ENCODE data around the gene RXRB.

RXRB gene

DNA sequence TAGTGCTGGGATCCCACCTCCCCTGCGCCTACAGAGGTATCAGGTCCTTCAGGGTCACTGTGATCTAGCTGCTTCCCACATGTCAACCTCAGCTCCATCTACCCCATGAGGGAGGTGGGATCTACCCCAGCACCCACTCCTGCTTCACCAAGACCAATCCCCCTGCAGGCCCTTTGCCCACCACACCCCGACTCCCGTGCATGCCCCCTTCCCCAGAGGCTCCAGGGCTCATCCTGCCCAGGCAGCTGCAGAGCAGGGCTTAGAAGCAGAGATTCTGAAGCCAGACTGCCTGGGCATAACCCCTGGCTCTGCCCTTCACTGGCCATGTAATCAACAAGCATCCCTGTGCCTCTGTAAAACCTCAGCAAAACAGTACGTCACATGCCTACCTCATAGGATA lies 25.7 kb downstream of the RXRB start:
- DNase-seq: no peak

DNA sequence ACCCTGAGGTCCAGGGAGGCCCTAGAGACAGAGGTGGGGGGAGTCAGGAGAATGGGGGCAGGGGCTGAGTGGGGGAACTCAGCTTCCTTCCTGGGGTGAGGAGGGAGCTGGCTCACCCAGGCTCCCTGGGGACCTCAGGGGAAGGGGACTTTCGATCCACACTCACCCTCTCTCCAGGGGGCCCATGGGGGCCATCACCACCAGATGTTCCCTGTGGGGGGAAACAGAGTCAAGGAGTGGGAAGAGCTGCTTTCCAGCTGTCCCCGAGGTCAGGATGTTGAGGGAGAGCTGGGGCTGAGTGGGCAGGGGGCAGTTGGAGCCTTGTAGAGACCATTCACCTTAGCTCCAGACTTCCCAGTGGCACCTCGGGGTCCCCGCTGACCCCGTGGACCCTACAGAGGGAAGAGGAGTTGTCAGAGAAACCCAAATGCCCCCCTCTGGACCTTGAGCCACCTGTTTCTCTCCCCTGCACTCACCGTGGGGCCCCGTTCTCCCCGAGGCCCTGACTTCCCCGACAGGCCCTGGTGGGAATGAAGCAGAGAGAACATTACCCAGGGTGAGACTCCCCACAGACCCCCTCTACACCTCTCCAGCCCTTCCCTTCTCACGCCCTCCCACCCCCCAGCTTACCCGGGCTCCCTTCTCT lies 26.8 kb downstream of the RXRB start:
- no peak for DNase-seq

DNA sequence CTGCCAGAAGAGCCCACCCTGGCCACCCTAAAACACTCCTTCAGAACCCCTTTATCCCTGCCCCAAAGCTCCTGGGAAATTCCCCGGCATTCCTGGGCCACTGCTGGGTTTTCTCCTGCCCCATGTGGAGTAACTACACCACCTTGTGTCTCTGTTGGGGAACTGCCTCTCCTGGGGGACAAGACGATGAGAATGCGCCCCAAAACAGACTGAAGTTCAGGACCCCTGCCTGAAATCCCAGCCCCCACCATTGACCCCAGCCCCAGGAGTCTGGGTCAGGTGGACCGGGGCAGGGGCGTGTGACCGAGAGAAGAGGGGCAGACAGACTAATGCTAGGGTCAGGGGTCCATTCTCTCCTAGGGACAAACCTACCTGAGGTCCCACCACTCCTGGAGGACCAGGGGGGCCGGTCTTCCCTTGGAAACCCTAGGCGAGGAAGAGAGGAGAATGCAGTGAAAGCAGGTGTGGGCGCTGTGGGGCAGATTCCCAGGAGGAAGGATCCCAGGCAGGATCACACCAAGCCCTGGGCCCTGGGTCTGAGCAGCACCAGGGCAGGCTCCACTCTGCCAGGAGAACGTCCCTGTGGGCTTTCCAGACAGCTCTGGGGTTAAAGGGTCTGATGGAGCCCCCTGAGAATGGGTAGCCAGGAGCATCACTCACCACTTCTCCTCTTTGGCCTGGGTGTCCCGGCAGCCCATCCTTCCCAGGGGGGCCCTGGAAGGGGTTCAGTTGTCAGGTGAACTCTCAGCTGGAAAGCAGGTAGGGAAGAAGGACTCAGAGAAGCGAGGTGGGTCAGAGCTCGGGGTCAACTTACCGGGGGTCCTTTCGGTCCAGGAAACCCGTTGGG lies 27.6 kb downstream of the RXRB start:
- DNase-seq: peak in 1 of 2 donors; percentile 52

DNA sequence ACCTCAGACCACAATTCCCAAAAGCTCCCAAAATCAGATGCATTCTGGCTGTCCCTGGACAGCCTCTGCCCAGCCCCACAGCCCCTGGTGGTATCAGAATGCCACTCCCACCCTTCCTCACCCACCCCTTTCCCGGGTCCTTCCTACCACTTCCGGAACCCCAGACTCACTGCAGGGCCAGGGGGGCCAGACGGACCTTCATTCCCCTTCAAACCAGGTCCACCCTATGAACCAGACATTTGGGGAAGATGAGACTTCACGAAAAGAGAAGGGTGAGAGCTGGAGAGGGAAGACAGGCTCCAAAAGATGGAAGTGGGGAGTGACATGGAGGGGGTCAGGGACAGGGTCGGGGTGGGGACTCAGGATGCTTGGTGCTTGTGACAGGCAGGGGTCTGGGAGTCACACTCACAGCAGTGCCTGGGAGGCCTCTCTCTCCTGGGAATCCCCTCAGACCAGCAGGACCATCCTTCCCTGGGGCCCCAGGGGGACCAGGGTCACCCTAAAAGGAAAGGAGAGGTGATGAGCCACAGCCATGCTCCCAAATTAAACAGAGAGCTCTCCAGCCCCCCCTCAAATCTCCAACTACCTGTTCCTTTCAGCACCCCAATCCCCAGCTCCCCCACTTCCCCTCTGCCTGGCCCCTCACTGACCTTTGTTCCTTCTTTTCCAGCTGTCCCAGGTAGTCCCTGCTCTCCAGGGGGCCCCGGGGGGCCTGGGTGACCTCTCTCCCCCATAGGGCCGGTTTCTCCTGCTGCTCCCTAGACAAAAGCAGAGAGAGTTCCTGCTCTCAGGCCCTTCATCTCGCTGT lies 28.4 kb downstream of the RXRB start:
- no peak for DNase-seq

DNA sequence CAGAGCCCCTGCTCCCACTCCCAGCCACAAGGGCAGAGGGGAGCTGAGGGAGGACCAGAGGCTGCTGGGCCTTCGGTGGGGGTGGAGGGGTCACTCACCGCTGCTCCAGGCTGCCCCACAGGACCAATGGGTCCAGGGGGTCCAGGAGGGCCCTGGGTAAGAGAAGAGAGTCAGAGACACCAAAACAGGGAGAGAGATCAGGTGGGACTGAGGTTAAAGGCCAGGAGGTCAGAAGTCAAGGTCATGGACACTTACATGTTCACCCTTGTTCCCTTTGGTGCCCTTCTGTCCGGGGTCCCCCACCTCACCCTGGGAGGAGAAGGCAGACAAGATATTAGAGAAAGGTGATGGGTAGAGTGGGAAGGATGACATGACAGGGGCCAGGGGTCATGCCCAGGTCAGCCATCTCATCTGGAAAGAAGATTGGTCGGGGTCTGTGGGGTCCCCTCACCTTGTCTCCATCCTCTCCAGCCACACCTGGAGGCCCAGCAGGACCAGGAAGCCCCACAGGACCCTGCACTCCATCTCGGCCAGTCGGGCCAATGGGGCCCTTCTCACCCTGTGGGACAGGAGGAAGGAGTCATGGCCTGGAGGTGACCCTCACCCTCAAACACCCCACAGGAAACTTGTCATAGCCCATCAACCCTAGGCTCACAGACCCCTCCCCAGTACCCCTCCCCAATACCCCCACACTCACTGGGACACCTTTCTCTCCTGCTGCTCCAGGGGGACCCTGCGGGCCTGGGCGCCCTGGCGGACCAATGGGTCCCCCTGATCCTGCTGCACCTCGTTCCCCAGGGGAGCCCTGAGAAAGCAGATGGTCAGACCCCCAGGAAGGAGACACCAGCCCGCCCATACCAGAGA lies 29.2 kb downstream of the RXRB start:
- no peak for DNase-seq

DNA sequence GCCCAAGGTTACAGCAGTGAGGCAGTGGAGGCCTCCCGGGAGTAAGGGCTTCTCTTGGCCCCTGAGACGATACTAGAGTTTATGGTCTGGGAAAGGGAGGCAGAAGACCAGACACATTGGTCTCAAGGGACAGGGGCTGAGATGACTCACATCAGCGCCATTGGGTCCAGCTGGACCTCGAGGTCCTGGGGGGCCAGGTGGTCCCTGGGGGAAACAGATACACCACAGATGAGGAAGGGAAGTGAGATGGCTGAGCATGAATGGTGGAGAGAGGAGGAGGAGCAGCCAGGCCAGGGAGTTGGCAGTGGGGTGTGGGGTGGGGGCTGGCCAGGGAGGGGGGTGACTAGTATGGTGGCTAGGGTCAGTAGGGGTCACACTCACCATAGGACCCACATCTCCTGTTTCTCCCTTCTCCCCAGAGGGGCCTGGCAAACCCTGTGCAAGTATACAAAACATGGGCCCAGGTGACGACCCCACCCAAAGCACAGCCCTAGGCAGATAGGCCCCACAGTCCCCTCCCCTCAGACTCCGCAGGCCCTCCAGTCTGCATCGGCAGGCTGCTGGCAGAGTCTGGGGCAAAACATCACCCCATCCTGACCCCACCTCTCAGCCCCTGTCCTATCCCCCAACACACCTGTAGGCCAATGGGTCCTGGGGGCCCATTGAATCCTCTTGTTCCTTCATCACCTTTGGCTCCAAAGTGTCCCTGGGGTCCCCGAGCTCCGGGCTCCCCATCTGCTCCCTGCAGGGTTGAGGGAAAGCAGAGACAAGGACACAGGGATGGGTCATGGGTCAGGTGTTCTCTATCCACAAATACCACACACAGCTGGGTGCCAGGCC lies 30.1 kb downstream of the RXRB start:
- DNase-seq: no peak

DNA sequence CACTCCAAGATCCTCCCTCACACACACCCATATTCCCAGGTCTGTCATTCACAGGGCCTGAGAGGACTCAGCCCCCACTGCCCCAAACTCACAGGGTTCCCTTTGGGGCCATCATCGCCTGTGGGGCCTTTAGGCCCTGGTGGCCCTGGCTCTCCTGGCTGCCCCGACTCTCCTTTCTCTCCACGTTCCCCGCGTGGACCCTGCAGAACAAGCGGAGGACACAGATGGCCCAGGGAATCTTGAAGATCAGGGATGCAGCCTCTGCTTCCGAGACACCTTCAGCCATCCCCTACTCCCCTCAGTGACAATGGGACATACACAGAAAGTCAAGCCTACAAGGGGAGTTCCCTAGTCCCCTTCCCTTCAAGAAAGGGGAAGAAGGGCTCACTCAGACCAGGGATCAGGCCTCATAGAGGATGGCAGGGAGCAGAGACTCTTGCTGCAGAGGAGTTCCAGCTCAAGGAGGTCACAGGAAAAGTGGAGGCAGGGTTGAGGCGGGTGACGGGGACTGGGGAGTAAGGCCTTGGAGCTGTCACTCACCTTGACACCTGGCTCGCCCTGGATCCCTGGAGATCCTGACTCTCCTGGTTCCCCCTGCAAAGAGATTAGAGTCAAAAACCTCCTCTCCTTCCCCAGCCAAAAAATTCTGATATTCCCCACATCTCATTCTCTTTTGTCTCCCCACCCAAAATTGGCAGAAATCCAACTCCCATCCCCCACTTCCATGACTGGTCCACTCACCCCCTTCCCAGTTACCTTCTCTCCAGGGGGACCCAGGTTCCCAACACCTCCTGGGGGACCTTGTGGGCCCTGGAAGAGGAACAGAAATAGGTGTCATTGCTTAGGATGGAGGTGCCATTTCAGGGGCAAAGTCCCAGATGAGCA lies 30.9 kb downstream of the RXRB start:
- peak; percentile 14 to 23 for DNase-seq

DNA sequence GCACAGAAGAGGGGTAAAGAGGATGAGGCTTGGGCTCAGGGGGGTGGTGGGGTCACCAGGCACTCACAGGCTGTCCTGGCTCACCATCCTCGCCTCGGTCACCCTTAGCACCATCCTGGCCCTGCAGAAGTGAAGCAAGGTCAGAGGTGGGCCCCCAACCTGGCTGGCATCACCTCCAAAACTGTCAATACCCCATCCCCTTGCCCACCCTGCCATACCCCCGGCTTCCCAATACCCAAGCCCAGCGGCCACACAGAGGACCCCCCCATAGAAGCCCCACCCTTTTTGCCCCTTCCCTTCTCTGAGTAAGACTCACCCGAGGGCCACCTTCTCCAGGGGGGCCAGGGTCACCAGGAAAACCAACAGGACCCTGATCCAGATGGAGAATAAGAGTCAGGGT lies 31.8 kb downstream of the RXRB start:
- no peak for DNase-seq

DNA sequence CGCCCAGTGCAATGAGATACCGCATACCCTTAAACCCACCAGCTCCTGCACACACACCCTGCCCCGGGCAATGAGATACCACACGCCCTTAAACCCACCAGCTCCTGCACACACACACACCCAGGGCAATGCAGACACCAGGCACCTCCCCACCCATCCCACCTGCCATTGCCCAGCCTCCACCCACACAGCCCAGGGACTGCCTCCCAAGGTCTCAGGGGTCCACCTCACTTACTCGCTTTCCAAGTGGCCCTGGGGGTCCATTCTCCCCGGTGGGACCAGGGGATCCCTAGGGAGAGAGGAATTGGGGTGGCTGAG lies 32.2 kb downstream of the RXRB start:
- DNase-seq: no peak

DNA sequence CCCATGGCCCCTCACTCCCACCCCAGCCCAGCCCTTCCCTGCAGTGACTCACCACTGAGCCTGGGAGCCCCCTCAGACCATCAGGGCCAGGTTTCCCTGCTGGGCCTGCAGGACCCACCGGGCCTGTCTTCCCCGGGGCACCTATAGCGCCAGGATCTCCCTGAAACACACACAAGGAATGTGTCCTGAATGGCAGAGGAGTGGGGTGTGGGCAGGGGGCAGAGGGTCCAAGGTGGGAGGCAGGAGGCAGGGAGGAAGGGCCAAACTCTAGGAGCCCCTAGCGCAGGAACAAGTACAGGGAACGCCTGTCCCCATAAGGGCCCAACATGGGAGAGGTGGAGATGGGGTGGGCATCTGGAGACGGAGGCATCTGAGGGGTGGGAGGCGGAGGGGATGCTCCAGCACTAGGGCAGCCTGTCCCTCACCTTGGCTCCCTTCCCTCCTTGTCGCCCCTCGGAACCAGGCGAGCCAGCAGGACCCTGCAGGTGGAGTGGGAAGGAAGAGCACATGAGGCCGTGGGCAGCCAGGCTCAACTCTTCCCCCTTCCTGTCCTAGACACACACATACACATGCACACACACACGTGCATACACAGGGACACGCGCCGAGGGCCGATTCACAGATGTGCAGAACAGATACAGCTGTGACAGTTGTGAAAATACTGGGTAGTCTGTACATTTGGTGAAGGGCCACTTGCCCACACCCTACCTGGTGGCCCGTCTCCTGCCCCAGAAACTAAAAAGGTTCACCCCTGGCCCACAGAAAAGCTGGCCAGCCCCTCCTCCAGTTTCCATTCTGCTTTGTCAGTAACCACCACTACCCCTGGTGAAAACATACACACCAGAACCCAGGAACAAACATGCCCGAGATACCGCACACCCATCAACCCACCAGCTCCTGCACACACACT lies 32.8 kb downstream of the RXRB start:
- DNase-seq: no peak

DNA sequence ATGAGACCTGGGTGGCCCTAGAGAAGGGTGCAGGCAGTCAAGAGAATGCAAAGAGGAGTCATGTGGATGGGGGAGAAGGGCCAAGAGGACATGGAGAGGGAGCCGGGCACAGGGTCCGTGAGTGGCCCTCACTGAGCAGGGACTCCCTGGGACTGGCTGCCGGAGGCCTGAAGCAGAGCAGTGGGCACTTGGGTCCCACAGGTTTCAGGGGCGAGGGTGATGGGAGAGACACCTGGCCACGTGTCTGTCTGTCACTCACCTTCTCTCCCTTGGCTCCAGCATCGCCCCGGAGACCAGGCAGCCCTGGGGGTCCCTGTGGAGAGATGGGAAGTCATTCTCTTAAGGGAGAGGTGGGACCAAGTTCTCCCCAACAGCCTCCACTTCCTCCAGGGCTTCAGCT lies 33.7 kb downstream of the RXRB start:
- DNase-seq: no peak

DNA sequence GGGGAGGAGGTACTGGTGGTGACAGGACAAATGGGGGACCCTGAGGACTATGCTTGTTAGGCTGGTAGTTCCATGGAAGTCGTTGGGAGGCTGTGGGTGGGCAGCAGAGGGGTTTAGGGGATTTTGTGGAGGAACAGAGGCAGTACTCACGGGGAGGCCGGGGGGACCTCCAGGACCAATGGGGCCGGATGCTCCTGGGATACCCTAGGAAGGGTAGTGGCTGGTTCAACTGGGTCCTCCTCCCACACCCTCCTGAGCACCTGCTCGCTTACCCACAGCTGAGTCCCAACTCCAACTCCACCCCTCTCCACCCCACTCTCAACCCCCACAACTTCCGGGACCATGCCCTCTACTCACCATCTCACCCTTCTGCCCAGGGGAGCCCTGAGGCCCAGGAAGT lies 34.1 kb downstream of the RXRB start:
- no peak for DNase-seq

DNA sequence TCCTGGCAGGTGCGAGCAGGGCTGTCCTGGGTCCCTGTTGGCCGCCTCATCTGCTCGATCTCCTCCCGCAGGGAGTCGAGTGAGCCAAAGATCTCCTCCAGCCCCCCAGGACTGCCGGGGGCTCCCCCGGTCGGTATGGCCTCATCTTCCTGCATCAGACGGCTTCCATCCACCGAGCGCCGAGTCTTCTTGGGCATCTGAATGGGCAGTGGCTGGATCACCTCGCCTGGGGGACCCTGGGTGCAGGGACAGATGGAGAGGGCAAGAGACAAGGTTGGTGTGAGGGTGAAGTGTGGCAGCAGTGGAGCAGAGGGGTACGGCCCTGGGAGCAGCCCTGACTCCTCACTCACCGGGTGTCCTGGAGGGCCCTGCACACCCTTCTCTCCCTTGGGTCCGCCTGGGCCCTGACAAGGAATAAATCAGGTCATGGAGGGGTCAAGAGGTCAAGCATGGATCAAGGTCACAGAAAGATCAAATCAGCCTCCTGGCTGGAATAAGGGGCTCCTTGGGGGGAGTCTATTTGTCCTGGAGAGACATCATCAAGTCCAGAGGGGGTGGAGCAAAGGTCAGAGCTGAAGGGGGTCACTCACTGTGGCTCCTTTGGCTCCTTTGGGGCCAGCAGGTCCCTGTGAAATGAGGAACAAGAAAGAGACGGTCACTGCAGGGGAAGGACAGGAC lies 34.7 kb downstream of the RXRB start:
- DNase-seq: no peak

DNA sequence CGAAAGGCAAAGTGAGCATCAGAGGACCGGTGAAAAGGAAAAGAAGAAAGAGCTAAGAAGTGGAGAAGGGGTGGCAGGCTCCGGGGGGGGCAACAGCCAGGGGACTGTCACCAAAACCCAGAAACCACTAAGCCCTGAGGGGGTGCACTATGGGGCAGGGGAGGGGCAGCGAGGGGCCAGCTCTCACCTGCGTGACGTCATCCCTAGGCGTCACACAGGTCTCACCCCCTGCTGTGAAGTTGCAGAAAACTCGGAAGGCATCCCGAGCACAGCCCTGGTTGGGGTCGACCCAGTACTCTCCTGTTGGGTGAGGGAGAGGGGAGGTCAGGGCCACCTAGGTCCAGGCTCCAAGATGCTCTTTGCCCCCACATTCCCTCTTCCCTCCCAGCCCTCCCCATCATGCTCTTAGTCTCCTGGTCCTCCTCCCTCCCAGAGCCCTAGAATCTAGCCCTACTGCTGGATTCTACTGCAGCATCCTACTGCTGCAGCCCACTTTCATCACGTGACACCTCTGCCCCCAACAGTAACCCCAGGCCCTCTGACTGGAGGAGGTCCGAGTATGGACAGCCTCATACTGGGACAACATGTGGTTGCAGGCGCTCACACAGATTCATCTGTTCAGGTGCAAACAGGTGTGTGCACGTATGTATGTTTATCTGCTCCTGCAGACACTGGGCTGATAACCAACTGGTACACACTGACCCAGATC lies 35.6 kb downstream of the RXRB start:
- DNase-seq: no peak

DNA sequence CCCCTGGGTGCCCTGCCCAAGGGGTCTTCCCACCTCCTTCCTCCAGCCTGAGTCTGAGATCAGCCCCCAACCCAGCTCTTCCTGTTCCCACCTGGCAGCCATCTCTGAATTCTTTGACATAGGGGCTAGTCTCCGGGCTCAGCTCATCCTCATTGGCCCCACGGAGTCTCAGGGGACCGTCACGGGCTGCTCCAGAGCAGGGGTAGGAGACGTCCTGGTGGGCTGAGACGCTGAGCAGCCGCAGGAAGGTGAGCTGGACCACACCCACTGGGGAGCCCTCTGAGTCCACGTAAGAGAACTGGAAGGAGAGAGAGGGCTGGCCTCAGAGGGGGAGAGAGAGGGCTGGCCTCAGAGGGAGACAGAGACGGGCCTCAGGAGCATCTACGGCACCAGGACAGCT lies 36.3 kb downstream of the RXRB start:
- no peak for DNase-seq

DNA sequence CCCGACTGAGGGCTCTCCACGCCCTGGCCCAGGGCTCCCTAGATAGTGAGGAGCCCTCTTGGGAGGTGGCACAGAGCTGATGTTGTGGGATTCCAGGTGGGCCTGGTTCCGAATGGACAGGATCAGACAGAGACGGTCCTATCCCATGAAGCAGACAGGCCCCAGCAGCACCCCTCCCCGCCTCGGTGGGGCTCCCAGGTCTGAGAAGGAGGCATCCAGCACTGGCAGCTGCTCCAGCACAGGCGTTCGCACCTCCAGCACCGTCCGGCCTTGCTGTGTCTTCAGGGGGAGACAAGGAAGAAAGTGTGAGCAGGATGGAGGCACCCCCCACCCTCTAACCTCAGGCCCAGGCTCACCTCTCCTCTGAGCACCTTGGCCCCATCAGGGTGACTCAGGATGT lies 36.9 kb downstream of the RXRB start:
- DNase-seq: no peak

DNA sequence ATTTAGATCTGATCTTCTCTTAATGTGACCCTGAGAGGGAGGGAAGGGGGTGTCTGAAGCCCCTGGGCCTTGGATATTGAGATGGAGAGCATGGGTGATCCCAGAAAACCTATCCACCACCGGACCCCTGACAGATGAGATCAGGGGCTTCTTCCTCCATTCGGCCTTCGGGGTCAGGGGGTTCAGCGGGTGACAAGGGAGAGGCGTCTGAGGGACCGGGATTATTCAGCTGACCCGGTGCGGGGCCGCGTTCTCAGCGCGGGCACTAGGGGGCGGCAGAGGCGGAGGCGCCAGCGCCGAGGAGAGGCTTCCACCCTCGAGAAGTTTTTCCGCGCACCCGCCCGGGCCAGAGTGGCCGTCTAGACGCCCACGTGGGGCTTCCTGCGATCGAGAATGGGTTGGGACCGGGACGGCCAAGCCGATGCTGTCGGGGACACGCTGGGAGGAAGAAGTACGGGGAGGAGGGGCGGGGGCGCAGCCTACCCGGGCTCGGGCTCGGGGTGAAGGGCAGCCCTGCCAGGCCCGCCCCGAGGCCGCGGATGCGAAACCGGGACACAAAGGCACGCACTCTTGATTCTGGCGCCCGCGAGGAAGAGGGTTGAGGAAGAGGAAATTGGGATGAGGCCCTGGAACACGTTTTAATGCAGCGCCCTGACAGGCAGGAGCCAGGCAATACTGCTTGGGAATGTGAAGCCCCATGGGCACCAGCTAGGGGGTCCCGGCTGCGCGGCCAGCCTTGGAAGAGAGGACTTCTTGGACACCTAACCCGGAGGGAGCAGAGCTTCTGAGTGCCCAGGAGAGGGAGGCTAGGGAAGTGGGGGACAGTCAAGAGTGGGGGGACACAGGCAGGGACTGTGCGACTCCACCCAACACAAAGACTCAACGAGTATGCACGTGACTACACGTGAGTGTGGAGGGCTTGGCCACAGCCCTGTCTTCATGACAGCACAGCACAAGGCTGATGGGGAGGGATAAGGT lies 38.8 kb downstream of the RXRB start:
- peak; percentile 86 to 87 for DNase-seq
